Hematopoietic multipotent progenitor cell treated with erythropoietin and hydrocortisone succinate and interleukin-3 and kit ligand, for 17 days (in vitro differentiated cells): ENCODE results near the gene ADGRB2.

ENCODE experiments used
- DNase-seq: peaks from one replicate; pipeline ENCODE4 v3.0.0-alpha.2; 2015; ENCODE audit warnings: low spot score

Gene ADGRB2

DNA sequence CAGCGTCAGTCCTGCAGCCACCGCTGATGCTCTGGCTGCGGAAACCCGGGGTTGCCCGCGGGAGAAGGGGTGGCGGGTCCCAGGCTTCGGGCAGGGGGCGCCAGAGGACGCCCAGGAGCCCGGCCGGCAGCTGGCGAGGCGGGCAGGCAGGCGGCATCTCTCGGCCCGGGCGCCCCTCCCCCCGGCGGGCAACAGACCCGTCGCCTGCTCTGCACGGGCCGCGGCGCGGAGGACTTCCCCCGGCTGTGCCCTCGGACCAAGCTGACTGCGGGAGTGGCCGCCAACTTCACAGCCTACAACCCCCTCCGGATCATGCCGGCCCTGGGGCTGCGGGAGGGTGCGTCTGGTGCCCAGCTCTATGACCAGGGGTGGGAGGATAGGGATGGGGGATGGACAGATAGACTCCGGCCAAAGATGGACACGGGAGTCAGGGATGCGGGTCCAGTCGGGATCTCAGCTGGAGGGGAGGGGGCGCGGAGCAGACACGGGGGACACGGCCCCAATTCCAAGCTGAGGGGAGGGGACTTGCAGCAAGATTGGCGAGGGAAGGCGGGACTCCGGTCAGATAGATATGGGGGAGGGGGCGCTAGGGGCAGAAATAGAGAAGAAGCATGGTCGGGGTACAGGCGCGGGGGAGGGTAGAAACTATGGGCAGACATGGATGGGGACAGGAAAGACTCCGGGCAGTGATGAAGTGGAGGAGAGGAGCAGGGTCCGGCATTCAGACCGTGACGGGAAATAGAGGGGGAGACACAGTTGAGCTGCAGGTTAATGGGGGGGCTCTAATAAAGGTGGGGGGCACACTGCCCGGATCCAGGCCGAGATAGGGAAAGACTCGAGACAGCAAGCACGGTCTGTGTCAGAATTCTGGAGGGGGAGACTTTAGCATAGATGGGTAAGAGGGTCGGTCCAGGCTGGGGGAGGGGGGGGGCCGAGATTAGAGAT lies 1.1 kb downstream of the ADGRB2 start:
- DNase-seq: no peak

GRCh38 chr1:31762323-31762722 lies 1.8 kb downstream of the ADGRB2 start:
- no peak for DNase-seq

- no peak for DNase-seq
Observed at GRCh38 chr1:31761883-31762282, 2.3 kb downstream of the ADGRB2 start.

DNA sequence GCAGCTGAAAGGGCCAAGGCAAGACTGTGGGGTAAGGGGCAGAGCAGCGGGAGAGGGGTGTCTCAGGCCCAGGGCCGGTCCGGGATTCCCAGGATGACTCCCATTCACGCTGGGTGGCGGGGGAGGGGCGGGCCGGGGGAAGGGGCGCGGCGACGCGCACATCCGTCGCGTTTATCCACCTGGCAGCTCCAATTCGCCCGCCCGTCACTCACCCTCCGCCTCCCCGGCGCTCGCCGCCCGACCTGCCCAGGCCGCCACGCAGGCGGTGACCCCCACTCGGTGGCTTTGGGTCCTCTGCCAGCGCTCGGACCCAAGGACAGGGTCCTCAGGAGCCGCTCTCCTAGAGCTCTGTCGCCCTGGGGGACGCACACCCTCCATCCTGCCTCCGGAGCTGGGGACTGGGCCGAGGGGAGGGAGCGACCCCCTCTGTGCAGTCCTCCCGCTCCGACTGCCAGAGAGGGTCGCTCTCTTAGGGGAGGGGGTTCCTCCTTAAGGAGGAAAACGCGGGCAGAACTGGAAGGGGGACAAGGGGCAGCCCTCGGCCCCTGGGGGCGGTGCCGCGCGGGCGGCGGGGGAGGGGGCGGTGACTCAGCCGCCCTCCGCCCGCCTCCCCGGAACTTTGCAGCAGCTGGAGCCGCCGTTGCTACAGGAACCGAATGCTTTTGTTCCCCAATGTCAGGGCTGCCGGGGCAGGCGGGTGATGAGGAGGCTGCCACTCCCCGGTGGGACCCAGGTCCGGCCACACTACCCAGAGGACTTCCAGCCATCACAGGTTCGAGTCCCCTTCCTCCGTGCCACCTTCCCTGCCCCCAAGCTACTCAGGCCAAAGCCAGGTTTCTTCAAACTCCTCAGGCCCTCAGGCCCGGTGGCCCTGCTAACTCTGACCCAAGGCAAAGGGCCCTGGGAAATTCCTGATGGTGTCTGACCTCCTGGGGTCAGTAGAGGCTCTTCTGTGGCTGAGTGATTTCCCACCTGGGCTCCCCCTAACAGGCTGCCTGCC lies 3.4 kb downstream of the ADGRB2 start:
- DNase-seq: no peak

DNA sequence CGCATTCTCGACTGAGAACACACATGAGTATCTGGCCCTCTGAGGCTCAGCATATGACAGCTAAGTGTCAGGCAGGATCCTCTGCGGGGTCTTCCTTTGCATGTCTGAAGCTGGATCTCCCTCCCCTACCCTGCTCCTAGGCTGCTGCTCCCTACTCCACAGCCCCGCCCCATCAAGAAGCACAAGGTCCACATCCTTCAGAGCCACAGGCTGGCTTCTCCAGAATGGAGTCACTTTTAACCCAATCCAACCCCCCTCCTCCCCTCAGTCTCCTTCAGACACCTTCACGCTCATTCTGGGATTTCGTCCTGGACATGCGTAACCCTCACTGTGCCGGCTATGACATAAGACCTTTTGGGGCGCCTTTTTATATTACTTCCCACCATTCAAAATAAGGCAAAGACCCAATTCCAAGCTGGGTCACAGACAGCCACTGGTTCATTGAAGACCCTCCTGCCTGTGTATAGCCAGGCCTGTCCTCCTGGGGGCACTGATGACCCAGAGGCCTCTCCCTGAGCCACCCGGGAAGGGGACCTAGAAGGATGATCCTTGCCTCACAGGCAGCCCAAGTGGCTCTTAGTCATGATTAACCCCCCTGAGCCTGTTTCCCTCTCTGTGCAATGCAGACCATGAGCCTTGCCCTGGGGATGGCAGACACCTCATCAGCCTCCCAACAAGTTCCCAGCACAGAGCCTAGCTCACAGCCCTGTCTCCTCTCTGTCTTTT lies 4.7 kb downstream of the ADGRB2 start:
- no peak for DNase-seq

GRCh38 chr1:31758823-31759222 lies 5.3 kb downstream of the ADGRB2 start:
- no peak for DNase-seq

GRCh38 chr1:31757989-31758388 lies 6.2 kb downstream of the ADGRB2 start:
- no peak for DNase-seq

GRCh38 chr1:31757204-31757679 lies 6.9 kb downstream of the ADGRB2 start:
- DNase-seq: no peak

DNA sequence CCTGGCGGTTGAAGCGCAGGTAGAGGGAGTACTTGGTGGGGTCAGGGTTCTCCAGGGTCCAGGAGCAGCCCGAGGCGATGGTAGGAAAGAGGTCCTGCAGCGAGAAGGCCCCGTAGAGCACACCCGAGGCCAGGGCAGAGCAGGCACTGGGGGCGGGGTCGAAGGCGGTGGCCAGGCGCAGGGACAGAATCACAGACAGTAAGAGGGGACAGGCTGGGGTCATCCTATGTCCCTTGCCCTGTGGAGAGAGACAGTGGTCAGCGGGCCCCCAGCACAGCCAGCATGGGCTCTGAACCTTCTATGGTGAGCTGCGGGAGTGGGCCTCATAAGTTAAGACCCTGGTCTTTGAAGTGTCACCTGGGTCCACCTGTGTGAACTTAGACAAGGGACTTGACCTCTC lies 7.6 kb downstream of the ADGRB2 start:
- no peak for DNase-seq

GRCh38 chr1:31755850-31756492 lies 8.2 kb downstream of the ADGRB2 start:
- no peak for DNase-seq

- DNase-seq: no peak
Observed at GRCh38 chr1:31755197-31755611, 8.9 kb downstream of the ADGRB2 start.

DNA sequence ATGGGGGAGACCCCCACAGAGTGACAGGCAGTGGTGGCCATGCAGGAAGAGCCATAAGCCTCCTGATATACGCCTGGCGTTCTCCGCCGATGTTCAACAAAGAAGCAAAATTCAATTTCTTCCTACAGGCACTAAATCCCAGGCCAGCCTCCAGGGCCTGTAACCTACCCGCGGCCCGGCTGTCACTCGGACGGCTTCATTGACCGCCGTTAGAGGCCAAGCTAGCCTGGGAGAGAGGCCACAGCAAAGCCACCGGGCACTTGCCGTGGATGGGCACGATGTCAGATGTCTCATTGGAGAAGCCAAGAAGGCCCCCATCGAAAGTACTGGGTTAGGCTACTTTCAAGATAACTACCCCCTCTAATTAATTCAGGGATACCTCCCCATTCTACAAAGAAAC lies 9.7 kb downstream of the ADGRB2 start:
- DNase-seq: no peak

DNA sequence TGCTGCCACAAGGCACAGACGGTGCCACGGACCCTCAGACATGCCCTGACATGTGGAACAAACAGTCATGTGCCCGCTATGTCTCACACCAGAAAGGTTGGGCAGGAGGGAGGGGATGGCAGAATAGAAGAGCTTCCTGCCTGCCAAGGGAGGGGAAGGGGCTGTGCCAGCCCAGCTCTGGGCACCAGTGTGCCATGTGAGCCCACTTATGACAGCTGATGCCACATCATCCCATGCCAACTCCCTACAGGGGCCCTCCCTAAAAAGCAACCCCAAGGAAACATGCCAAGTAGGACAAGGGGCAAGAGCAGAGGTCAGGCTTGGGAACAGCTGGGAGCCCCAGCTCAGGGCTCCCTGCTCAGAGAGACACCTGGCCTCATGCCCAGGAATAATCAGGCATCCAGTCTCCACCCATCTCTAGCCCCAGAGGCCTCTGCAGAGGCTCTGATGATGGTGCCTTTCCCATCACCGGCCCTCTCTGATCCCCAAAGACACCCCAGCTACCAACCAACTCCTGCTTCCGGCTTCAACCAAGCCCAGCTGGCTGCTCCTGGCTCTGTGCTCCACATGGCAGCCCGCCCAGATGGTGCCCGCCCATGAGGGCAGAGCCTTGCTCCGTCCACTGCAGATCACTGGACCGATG lies 10.3 kb downstream of the ADGRB2 start:
- DNase-seq: no peak

DNA sequence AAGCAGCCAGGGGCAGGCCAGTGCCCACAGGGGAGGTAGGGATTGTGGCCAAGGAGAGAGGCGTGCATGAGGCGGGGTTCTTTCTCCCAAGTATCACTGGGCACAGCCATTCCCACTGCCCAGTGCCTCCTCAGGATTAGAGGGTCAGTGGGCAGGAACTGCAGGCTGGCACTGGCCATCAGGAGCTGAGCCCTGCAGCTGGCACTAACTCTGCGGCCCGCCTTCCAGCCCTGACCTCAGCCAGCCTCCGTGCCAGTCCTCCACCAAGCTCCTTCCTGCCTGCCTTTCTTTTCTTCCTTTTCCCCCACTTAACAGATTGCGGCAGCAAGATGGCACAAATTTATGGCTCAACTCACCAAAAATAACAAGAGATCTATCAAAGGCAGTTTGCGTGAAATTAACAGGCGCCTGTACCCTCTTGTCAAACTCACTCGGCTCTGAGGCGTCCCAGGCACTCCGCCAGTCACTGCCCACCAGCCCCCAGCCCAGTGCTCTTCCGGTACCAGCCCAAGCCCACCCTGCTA lies 11.1 kb downstream of the ADGRB2 start:
- no peak for DNase-seq

GRCh38 chr1:31752258-31752657 lies 11.9 kb downstream of the ADGRB2 start:
- no peak for DNase-seq

DNA sequence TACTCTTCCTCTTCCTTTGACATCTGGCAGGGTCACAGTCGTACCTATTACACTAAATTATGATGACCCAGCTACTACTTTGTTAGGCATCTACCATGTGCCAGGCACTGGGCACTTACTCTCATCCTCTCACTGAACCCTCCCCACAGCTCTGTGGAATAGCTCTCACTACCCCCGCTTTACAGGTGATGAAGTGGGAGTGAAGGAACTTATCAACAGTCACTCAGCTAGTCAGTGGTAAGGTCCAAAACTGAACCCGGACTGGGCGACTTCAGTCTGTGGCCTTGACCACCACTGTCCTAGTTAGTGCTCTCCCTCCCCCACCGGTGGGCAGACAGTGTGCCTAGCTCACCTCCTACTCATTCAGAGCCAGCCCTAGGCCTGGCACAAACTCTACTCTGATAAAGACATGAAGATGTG lies 12.3 kb downstream of the ADGRB2 start:
- DNase-seq: no peak

- DNase-seq: no peak
Observed at GRCh38 chr1:31750858-31751510, 13.2 kb downstream of the ADGRB2 start.

DNA sequence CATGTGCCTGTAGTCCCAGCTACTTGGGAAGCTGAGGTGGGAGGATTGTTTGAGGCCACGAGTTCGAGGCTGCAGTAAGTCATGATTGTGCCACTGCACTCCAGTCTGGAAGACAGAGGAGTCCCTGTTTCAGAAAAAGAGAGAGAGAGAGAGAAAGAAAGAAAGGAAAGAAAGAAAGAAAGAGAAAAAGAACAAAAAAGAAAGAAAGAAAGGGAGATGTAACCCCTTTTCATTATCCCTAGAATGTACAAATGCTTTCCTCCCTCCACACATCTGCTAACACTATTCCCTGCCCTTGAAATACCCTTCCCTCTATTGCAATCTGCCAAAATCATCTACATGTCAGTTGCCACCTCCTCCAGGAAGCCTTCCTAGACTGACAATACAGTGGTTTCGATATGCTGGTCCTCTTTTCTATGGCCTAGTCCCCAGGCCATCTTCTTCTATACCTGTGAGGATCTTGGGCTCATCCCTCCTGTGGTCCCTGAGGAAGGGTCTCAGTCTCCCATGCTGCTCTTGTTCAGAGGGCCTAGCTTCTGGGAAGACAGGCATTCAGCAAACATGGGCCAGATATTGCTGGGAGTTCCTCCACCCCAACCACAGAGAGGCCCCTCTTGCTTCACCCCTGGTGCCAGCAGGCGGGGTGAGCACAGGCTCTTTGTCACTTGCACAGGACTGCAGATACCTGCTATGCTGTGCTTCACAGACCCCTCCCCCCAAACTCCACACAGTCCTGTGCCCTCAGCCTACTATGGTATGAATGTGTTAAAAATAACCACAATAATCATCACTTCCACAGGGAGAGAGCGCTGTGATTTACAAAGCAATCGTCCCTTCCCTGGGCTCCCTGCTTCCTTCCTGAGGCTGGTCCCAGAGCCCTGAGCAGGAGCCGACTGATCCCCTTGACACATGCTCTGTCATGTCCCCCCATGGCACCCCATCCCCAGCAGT lies 14.1 kb downstream of the ADGRB2 start:
- DNase-seq: no peak

- no peak for DNase-seq
Observed at GRCh38 chr1:31748365-31748764, 15.8 kb downstream of the ADGRB2 start.
